ENCODE results near the gene MORN3. TPM values are rescaled to one million over a fixed set of nuclear protein-coding genes. Genes with fewer than 3 reads are reported as not detected.
A peak's percentile ranks its signal among the peaks of the same experiment; 100 is the strongest.

MORN3 gene
- total RNA-seq, 1 donor from 2014 or later, result 0.79 TPM

- TF ChIP-seq, protein P1, sequence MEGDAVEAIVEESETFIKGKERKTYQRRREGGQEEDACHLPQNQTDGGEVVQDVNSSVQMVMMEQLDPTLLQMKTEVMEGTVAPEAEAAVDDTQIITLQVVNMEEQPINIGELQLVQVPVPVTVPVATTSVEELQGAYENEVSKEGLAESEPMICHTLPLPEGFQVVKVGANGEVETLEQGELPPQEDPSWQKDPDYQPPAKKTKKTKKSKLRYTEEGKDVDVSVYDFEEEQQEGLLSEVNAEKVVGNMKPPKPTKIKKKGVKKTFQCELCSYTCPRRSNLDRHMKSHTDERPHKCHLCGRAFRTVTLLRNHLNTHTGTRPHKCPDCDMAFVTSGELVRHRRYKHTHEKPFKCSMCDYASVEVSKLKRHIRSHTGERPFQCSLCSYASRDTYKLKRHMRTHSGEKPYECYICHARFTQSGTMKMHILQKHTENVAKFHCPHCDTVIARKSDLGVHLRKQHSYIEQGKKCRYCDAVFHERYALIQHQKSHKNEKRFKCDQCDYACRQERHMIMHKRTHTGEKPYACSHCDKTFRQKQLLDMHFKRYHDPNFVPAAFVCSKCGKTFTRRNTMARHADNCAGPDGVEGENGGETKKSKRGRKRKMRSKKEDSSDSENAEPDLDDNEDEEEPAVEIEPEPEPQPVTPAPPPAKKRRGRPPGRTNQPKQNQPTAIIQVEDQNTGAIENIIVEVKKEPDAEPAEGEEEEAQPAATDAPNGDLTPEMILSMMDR (IDR thresholded peaks at IDR 0.05; ENCODE audit: insufficient read depth, low read length, severe bottlenecking), result no peak
- no peak for FAIRE-seq
- no peak for DNase-seq (ENCODE audit: low read depth)
- Histone ChIP-seq H3K4me3 (ENCODE audit: low read depth, low read length) (no peak overlapping the region), H3K36me3 (ENCODE audit: control insufficient read depth, insufficient read depth, low read length) (no peaks in the 10 kb centered on the region), H3K27me3 (ENCODE audit: control insufficient read depth, insufficient read depth, low read length) (no peaks in the 10 kb centered on the region)
Observed at GRCh38 chr12:121657305-121658008, 12.0 kb downstream of the MORN3 start.

- no peak overlapping the region for H3K4me3 ChIP-seq (ENCODE audit: low read depth, low read length)
- no peak for DNase-seq (ENCODE audit: low read depth)
- H3K27me3 ChIP-seq (ENCODE audit: control insufficient read depth, insufficient read depth, low read length), result no peaks in the 10 kb centered on the region
- TF ChIP-seq, protein P1 (IDR thresholded peaks at IDR 0.05; ENCODE audit: insufficient read depth, low read length, severe bottlenecking), result no peak
- no peaks in the 10 kb centered on the region for H3K36me3 ChIP-seq (ENCODE audit: control insufficient read depth, insufficient read depth, low read length)
- FAIRE-seq, result no peak
Observed at GRCh38 chr12:121656122-121656521, 13.3 kb downstream of the MORN3 start.

DNA sequence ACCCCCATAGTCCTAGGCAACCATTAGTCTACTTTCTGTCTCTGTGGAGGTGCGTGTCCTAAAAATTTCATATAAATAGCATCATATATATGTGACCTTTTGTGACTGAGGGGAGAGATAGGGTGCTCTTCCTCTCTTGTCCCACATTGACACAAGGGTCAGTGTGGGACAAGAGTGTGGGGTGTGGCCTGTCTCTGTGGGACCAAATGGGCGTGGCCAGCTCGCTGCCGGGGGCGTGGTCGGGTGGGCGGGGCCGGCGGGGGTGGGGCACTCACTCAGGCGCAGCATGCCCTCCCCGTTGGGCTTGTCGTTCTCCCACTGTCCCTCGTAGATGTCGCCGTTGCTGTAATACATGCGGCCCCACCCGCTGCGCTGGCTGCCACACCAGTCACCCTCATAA lies 15.5 kb downstream of the MORN3 start:
- no peak for FAIRE-seq
- TF ChIP-seq, protein P1 (IDR thresholded peaks at IDR 0.05; ENCODE audit: insufficient read depth, low read length, severe bottlenecking), result no peak
- DNase-seq (ENCODE audit: low read depth), result no peak
- H3K4me3 ChIP-seq (ENCODE audit: low read depth, low read length), result no peak overlapping the region
- no peaks in the 10 kb centered on the region for H3K27me3 ChIP-seq (ENCODE audit: control insufficient read depth, insufficient read depth, low read length)
- H3K36me3 ChIP-seq (ENCODE audit: control insufficient read depth, insufficient read depth, low read length), result no peaks in the 10 kb centered on the region

GRCh38 chr12:121652767-121653497 lies 16.5 kb downstream of the MORN3 start:
- TF ChIP-seq, protein P1 (IDR thresholded peaks at IDR 0.05; ENCODE audit: insufficient read depth, low read length, severe bottlenecking), result no peak
- no peaks in the 10 kb centered on the region for H3K27me3 ChIP-seq (ENCODE audit: control insufficient read depth, insufficient read depth, low read length)
- H3K4me3 ChIP-seq (ENCODE audit: low read depth, low read length), result no peak overlapping the region
- DNase-seq (ENCODE audit: low read depth) (no peak), FAIRE-seq (no peak)
- no peaks in the 10 kb centered on the region for H3K36me3 ChIP-seq (ENCODE audit: control insufficient read depth, insufficient read depth, low read length)

DNA sequence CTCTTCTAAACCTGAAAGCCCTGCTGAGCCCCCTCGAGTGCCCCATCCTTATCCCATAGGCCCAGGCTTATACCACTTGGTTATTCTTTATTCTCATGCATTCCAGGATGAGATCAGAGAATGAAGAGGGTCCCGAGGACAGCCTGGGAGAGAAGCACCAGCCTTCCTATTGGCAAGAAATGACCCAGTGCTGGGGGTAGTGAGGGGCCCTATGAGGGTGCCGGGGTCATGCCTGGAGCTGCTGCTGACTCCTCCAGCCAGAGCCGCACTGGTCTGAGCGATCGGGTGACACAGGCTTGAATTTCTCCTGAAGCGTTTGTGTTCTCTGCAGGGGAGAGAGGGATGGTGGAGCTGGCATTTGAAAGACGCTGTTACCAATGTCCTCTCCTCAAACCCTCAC lies 18.1 kb downstream of the MORN3 start:
- no peak overlapping the region for H3K4me3 ChIP-seq (ENCODE audit: low read depth, low read length)
- H3K27me3 ChIP-seq (ENCODE audit: control insufficient read depth, insufficient read depth, low read length), result no peaks in the 10 kb centered on the region
- FAIRE-seq (peak; percentile 58), DNase-seq (ENCODE audit: low read depth) (no peak)
- no peaks in the 10 kb centered on the region for H3K36me3 ChIP-seq (ENCODE audit: control insufficient read depth, insufficient read depth, low read length)
- TF ChIP-seq, protein P1 (IDR thresholded peaks at IDR 0.05; ENCODE audit: insufficient read depth, low read length, severe bottlenecking), result no peak

Data from bronchial epithelial cell (primary cell).